PC-9 (cell line): ENCODE data around the gene CRYGN.

Experiments
- EZH2 ChIP-seq: fragments of 200-600 bp; sonication (generic); IDR thresholded peaks from 2 replicates; pipeline ENCODE4 v1.8.0; 2017; ENCODE audit warnings: antibody characterized with exemption, low read depth
- TF ChIP-seq, protein P1 (sequence below): fragments of 200-600 bp; sonication (generic); conservative IDR thresholded peaks from 2 replicates; pipeline ENCODE4 v1.6.1; 2017; ENCODE audit warnings: mixed run types, antibody characterized with exemption, mild to moderate bottlenecking, moderate library complexity

DNA sequence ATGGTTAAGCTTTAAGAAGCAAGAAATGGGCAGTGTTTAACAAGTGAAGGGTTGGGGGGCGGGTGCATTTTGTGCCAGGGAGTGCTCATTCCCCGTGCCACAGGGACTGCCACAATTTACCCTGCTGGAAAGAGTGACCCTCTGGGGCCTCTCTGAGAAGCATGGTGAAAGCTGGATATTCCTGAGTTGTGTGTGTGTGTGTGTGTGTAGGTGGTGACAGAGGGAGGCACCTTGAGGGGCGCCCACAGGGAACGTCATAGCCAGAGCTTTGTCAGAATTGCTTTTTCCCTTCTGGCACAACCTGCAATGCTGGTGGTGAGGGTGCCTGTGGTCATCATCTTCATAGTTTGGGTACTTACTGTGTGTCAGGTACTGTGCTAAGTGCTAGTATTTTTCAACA lies 27.6 kb downstream of the CRYGN start:
- TF ChIP-seq, protein P1, sequence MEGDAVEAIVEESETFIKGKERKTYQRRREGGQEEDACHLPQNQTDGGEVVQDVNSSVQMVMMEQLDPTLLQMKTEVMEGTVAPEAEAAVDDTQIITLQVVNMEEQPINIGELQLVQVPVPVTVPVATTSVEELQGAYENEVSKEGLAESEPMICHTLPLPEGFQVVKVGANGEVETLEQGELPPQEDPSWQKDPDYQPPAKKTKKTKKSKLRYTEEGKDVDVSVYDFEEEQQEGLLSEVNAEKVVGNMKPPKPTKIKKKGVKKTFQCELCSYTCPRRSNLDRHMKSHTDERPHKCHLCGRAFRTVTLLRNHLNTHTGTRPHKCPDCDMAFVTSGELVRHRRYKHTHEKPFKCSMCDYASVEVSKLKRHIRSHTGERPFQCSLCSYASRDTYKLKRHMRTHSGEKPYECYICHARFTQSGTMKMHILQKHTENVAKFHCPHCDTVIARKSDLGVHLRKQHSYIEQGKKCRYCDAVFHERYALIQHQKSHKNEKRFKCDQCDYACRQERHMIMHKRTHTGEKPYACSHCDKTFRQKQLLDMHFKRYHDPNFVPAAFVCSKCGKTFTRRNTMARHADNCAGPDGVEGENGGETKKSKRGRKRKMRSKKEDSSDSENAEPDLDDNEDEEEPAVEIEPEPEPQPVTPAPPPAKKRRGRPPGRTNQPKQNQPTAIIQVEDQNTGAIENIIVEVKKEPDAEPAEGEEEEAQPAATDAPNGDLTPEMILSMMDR: no peak
- no peak for TF ChIP-seq EZH2
